ENCODE measurements around the gene USP30.
"Not testable (repeated sequence)": the region's sequence is repeated elsewhere in the genome, so short reads cannot be mapped to it uniquely, and the experiment has no call there.

The USP30 gene

DNA sequence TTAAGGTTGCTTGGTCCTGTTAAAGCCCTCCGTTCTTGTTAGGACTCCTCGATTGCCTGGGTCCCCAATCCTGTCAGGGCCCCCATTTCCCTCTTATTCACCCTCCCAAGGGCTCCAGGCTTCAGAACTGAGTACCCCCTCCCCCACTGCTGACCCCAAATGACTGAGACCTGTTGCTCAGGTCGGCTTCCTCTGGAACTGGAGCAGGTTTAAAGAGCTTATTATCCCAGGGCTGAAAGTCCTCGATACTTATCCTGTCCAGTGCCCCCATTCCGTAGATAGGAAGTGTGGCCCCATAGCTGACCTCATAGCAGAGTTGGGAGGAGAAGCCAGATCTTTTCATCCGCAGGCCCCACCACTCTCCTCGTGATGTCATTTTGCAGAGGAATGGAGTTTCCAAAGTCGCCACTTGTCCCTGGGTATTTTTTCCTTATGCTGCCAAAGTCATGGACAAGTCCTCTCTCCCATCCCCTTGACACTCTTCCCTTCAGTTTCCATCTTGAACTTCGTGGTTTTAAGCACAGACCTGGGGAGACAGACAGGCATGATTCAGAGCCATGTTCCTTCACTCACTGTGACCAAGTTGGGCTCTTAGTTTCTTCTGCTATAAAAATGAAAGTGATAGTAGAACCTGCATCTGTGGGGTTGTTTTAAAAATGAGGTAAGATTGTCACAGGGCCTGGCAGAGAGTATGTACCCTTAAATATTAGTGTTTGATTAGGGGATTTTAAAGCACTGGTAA lies 1.2 kb downstream of the USP30 start:
- no peak for DNase-seq

DNA sequence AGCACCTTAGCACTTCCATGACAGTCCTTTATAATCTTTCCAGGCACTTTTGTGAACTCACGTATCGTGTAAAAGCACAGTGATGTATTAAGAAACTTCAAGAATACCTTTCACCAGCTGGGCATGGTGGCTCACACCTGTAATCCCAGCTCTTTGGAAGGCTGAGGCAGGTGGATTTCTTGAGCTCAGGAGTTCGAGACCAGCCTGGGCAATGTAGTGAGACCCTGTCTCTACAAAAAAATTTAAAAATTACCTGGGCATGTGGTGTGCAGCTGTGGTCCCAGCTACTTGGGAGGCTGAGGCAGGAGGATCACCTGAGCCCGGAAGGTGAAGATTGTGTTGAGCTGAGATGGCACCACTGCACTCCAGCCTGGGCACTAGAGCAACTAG lies 1.7 kb downstream of the USP30 start:
- DNase-seq: not testable (repeated sequence)

DNA sequence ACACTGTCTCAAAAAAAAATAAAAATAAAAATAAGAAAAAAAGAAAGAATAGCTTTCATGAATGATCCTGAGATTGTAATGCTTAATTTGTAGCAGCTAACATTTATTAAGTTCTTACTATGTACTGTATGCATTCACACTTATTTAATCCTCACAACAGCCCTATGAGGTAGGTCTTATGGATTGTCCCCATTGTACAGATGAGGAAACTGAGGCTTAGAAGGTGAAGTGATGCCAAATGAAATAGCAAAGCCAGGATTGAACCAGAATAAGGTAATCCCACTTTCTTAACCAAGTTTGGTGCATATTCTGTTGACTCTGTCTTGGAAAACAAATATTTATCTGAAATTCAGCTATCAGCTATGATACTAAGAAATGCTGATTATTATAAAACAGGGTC lies 2.1 kb downstream of the USP30 start:
- DNase-seq: no peak

DNA sequence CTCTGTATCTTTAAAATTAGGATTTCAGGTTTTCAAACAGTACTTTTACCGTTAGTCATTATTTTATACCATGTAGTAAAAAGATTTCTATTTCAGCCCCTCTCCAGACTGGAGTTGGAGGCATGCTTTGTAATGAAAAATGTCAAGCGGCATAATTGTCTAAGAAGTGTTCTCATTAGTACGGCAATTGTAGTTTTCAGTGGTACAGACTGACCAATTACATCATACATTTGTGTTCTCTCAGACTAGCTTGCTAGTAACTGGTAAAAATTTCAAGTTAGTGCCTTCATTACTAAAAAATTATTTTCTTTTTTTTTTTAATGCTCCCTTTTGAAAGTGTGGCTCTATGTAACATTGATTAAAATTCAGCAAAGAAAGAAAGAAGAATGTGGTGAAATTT lies 4.5 kb downstream of the USP30 start:
- no peak for DNase-seq

- DNase-seq: no peak
These were observed 5.0 kb downstream of the USP30 start for GRCh38 chr12:109057376-109057775.

- no peak for DNase-seq
These were observed 6.4 kb downstream of the USP30 start for GRCh38 chr12:109058773-109059172.

GRCh38 chr12:109064143-109064542 lies 11.8 kb downstream of the USP30 start:
- DNase-seq: no peak

DNA sequence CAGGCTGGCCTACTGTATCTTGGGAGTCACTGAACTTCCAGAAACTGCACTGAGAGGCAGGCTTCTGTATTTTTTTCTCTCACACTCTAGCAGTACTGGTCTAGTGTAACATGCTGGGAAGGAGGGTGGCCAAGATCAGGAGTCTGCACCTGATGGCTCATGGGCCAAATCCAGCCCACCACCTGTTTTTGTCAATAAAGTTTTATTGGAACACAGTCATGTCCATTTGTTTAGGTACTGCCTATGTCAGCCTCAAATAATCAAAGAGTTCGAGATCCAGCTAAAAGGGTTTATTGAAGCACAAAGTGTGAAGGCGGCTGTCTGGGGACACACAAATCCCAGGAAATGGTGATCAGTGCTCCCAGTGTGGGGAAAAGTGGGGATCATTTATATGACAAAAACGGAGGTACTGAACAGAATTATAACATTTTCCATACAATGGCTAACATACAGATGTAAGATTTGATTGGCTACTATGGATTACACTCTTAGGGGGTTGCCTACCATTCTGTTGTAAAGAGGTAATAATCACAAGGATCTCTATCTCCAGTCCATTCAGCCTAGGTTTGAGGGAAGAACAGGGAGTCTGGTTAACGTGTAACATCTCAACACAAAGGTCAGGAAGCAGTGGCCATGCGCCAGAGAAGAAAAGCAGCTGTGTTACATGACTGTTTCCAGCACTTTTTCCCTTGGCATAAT lies 12.9 kb downstream of the USP30 start:
- DNase-seq: no peak

GRCh38 chr12:109065853-109066193 lies 13.4 kb downstream of the USP30 start:
- no peak for DNase-seq

GRCh38 chr12:109069307-109070271 lies 17.2 kb downstream of the USP30 start:
- no peak for DNase-seq

GRCh38 chr12:109074866-109075265 lies 22.5 kb downstream of the USP30 start:
- DNase-seq: no peak

DNA sequence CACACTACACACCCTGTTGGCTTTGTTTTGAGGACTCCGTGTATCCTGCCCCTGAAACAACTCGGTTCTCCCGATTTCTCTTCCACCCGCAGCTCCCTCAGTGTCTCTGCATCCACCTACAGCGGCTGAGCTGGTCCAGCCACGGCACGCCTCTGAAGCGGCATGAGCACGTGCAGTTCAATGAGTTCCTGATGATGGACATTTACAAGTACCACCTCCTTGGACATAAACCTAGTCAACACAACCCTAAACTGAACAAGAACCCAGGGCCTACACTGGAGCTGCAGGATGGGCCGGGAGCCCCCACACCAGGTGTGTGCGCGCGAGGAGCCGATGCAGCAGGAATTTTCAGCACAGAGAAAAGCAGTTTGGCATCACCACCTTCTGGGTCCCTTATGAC lies 30.4 kb downstream of the USP30 start:
- DNase-seq: no peak

- DNase-seq: no peak
These were observed 32.0 kb downstream of the USP30 start for GRCh38 chr12:109084425-109084824.

GRCh38 chr12:109085590-109085989 lies 33.2 kb downstream of the USP30 start:
- DNase-seq: no peak

- no peak for DNase-seq
These were observed 34.9 kb downstream of the USP30 start for GRCh38 chr12:109087250-109087649.

- DNase-seq: no peak
These were observed 36.4 kb downstream of the USP30 start for GRCh38 chr12:109088818-109089217.

DNA sequence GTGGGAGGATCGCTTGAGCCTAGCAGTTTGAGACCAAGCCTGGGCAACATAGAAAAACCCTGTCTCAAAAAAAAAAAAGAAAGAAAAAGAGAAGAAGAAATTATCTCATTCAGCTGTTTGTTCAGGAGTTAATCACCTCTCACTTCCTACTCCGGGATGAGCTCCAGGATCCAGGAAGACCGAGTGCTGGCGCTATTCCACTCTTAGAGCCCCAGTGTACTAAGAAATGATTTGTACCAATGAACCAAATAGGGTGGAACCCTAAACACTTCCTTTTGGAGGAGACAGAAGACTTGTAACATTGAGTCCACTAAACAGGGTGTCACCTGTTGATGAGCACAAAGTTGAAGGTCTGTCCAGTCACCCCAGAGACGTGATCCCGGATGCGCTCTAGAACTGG lies 37.3 kb downstream of the USP30 start:
- DNase-seq: no peak

GRCh38 chr12:109092497-109093021 lies 40.2 kb downstream of the USP30 start:
- DNase-seq: no peak

- peak; percentile 91 for DNase-seq
These were observed 40.9 kb downstream of the USP30 start, which contains the start of gene ALKBH2 for GRCh38 chr12:109093022-109093918. ALKBH2 (minus strand) TSS chr12:109093472; CDS start chr12:109092786, 686 bp downstream.

DNA sequence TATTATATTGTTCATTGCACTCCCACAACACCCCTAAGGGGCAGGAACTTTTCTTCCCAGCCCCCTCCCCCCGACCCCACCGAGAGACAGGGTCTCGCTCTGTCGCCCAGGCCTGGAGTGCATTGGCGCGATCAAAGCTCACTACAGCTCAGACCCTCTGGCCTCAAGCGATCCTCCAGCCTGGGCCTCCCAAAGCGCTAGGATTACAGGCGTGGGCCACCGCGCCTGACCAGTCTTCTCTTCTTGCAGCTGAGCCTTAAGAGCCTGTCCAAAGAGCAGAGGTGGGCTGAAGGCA lies 44.7 kb downstream of the USP30 start:
- no peak for DNase-seq

DNA sequence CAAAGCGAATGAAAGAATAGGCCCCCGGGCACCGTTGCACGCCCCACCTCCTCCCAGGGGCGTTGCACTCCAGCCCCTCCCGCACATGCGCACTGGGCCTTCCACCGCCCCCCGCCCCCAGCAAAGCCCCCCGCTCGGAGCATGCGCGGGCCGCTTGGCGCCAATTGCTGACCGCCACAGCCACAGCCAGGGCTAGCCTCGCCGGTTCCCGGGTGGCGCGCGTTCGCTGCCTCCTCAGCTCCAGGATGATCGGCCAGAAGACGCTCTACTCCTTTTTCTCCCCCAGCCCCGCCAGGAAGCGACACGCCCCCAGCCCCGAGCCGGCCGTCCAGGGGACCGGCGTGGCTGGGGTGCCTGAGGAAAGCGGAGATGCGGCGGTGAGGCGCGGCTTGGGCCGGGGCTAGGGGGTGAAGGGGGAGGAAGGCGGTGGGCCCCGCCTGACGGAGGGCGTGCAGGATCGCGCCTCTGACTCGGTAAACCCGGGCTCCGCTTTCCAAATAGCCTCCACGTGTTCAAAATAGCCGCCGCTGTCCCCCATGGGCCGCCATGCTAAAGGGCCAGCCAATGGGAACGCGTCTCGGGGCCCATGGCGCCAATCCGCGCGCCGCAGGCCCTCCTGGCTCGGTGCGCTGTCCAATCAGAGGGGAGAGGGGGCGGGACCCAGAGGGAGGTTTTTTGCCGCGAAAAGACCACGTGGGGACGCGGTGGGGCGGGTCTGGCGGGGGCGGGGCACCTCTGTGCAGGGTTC lies 45.2 kb downstream of the USP30 start, which contains the start of gene UNG:
Gene UNG, plus strand, starts transcription at position 163 of the 748 bp plus-strand sequence. Its CDS starts 83 bp downstream, at position 246.
- DNase-seq: peak; percentile 95

Data from fibroblast of skin of back (primary cell).